Measurements from ENCODE around the gene MMAA. TPM values are rescaled to one million over a fixed set of nuclear protein-coding genes. Genes with fewer than 3 reads are reported as not detected.

The MMAA gene
- total RNA-seq, 4 donors from 2014 or later: 5.6 to 10.9 (median 7.6) TPM

GRCh38 chr4:145697332-145697731 is 78.1 kb downstream of the MMAA start:
- no peak for DNase-seq
- Histone ChIP-seq H3K4me1 (peaks cover 0 to 3% of the 10 kb centered on the region in 2 donors), H3K27ac (no peak overlapping the region), H3K9me3 (no peaks in the 10 kb centered on the region), H3K4me3 (replicated peaks in 1 of 3) (no peak overlapping the region), H3K27me3 (no peaks in the 10 kb centered on the region), H3K36me3 (no peaks in the 10 kb centered on the region)
- TF ChIP-seq CTCF (IDR thresholded peaks at IDR 0.05) (no peak), POLR2A (IDR thresholded peaks at IDR 0.05) (no peak)
- 98 to 100% methylated on average over 2 of the region's 2 CpGs for WGBS, 2 donors
- intact Hi-C loops (cut with DNase I): no loop called here

- intact Hi-C loops (cut with DNase I): no loop called here
- H3K4me1 ChIP-seq: peaks cover 0 to 3% of the 10 kb centered on the region in 2 donors
- H3K27me3 ChIP-seq: no peaks in the 10 kb centered on the region
- no peak overlapping the region for H3K27ac ChIP-seq
- TF ChIP-seq CTCF (IDR thresholded peaks at IDR 0.05) (no peak), POLR2A (IDR thresholded peaks at IDR 0.05) (no peak)
- H3K36me3 ChIP-seq: no peaks in the 10 kb centered on the region
- WGBS, 2 donors: 94 to 98% methylated on average over 2 of the region's 2 CpGs
- no peak overlapping the region for H3K4me3 ChIP-seq (replicated peaks in 1 of 3)
- no peak for DNase-seq
- H3K9me3 ChIP-seq: no peaks in the 10 kb centered on the region
Observed at GRCh38 chr4:145698507-145698906, 79.3 kb downstream of the MMAA start.

- Histone ChIP-seq H3K4me1 (peaks cover 0 to 6% of the 10 kb centered on the region in 2 donors), H3K9me3 (no peaks in the 10 kb centered on the region), H3K36me3 (no peaks in the 10 kb centered on the region), H3K27me3 (no peaks in the 10 kb centered on the region), H3K4me3 (replicated peaks in 1 of 3) (no peak overlapping the region), H3K27ac (no peak overlapping the region)
- no peak for DNase-seq
- TF ChIP-seq POLR2A (IDR thresholded peaks at IDR 0.05) (no peak), CTCF (IDR thresholded peaks at IDR 0.05) (no peak)
- 44 to 56% methylated on average over 4 of the region's 4 CpGs for WGBS, 2 donors
- intact Hi-C loops (cut with DNase I): no loop called here
Observed at GRCh38 chr4:145703850-145704497, 84.8 kb downstream of the MMAA start.

- H3K27ac ChIP-seq: peak overlapping the region; percentile 5 to 44 (median 33)
- H3K27me3 ChIP-seq: no peaks in the 10 kb centered on the region
- intact Hi-C loops (cut with DNase I): no loop called here
- no peak for TF ChIP-seq CTCF (IDR thresholded peaks at IDR 0.05)
- no peak for TF ChIP-seq POLR2A (IDR thresholded peaks at IDR 0.05)
- H3K4me3 ChIP-seq (replicated peaks in 1 of 3): no peak overlapping the region
- H3K4me1 ChIP-seq: peaks cover 8 to 20% of the 10 kb centered on the region in 2 donors
- no peaks in the 10 kb centered on the region for H3K36me3 ChIP-seq
- no peaks in the 10 kb centered on the region for H3K9me3 ChIP-seq
- peak; percentile 47 to 60 for DNase-seq
- 23 to 42% methylated on average over 1 of the region's 1 CpG for WGBS, 2 donors
Observed at GRCh38 chr4:145709336-145709735, 90.2 kb downstream of the MMAA start.

Other genes with a start within 250 kb of the MMAA start
- 100 to 1,000 TPM in 1 of 4 donors, 10 to 100 TPM in 3; 48.1 to 102 (median 67.4) TPM for gene SMAD1, start 137.5 kb upstream of the MMAA start, total RNA-seq
- not detected for gene C4orf51, start 60.8 kb downstream of the MMAA start, total RNA-seq